Tibial artery (tissue), 4 donors: ENCODE results near the gene CDH18.

Experiments
- DNase-seq, 2 donors: peaks; one replicate each; pipeline ENCODE4 v3.0.0-alpha.2; 2019
- H3K27ac ChIP-seq, 2 donors: fragments of 200-600 bp; sonication (generic) in 1 of 2; 1 replicate in 1 of 2; 2 replicates in 1 of 2; pipeline ENCODE4 v1.5.1; 2018 to 2019; ENCODE audit warnings: mild to moderate bottlenecking in 1 of 2
- H3K27me3 ChIP-seq, 2 donors: fragments of 200-600 bp; sonication (generic) in 1 of 2; one replicate each; pipeline versions ENCODE4 v1.5.1 to v1.6.0; 2016 to 2019
- H3K36me3 ChIP-seq, 3 donors: fragments of 200-600 bp; sonication (generic) in 2 of 3; one replicate each; pipeline ENCODE4 v1.5.1; 2016 to 2019; ENCODE audit warnings: mild to moderate bottlenecking in 2 of 3
- H3K4me1 ChIP-seq, 4 donors: fragments of 200-600 bp; sonication (generic) in 2 of 4; 1 replicate in 3 of 4; 2 replicates in 1 of 4; pipeline ENCODE4 v1.5.1; 2016 to 2019
- H3K4me3 ChIP-seq, 2 donors: fragments of 200-600 bp; sonication (generic) in 1 of 2; 1 replicate in 1 of 2; 2 replicates in 1 of 2; pipeline ENCODE4 v1.5.1; 2018 to 2019; ENCODE audit warnings: mild to moderate bottlenecking in 2 of 2
- H3K9me3 ChIP-seq, 3 donors: fragments of 200-600 bp; sonication (generic) in 1 of 3; one replicate each; pipeline ENCODE4 v1.5.1; 2016 to 2019
- intact Hi-C: fragments of 100-400 bp; cut with DNase I; formaldehyde crosslinking; loops from one replicate; pipeline ENCODE4 v1.15.0; 2023; ENCODE audit warnings: low total_unique reads
- TF ChIP-seq, protein P1 (sequence below), 2 experiments: fragments of 200-600 bp in 1 of 2; fragments of 450-650 bp in 1 of 2; IDR thresholded peaks; one replicate each; pipeline ENCODE4 v1.5.1; 2017 to 2019; ENCODE audit warnings: antibody characterized with exemption in 2 of 2, mild to moderate bottlenecking in 1 of 2, moderate library complexity in 1 of 2

CDH18 gene

DNA sequence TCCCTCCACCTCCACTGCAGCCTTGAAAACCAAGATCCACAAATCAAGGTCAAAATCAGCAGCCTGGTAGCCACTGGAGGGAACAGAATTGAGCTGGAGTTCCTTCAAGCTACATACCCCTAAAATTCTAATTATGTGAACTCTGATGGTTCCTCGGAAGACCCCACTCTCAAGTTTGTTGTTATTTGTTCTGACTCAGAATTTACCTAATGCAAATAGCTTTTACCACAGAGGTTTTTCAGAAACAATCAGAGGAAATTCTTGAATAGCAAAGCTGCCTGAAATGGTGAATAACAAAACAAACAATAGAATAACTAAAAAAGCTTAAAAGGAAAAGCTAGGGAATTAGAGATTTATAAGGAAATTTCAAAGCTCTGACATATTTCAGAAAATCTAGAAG, 220.0 kb downstream of the CDH18 start:
- H3K4me1 ChIP-seq: no peaks in the 10 kb centered on the region
- H3K36me3 ChIP-seq: no peaks in the 10 kb centered on the region
- H3K9me3 ChIP-seq: no peaks in the 10 kb centered on the region
- intact Hi-C loops: no loop called here
- TF ChIP-seq, protein P1, sequence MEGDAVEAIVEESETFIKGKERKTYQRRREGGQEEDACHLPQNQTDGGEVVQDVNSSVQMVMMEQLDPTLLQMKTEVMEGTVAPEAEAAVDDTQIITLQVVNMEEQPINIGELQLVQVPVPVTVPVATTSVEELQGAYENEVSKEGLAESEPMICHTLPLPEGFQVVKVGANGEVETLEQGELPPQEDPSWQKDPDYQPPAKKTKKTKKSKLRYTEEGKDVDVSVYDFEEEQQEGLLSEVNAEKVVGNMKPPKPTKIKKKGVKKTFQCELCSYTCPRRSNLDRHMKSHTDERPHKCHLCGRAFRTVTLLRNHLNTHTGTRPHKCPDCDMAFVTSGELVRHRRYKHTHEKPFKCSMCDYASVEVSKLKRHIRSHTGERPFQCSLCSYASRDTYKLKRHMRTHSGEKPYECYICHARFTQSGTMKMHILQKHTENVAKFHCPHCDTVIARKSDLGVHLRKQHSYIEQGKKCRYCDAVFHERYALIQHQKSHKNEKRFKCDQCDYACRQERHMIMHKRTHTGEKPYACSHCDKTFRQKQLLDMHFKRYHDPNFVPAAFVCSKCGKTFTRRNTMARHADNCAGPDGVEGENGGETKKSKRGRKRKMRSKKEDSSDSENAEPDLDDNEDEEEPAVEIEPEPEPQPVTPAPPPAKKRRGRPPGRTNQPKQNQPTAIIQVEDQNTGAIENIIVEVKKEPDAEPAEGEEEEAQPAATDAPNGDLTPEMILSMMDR (IDR thresholded peaks at IDR 0.05): no peak
- H3K27ac ChIP-seq: no peak overlapping the region
- DNase-seq: no peak
- H3K27me3 ChIP-seq: no peaks in the 10 kb centered on the region
- H3K4me3 ChIP-seq: no peak overlapping the region

DNA sequence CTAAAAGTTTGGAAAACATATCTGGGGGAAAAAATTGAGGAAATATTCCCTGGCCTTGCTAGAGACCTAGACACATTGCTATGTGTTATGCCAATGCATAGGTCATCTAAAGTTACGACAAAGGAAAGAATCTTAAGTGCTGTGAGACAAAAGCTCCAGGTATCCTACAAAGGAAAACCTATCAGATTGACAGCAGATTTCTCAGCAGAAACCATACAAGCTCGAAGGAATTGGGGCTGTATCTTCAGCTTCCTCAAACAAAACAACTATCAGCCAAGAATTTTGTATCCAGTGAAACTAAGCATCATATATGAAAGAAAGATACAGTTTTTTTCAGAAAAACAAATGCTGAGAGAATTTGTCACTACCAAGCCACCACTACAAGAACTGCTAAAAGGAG, 234.4 kb downstream of the CDH18 start:
- H3K27me3 ChIP-seq: no peaks in the 10 kb centered on the region
- TF ChIP-seq, protein P1 (IDR thresholded peaks at IDR 0.05): no peak
- intact Hi-C loops: no loop called here
- no peaks in the 10 kb centered on the region for H3K4me1 ChIP-seq
- DNase-seq: no peak
- no peaks in the 10 kb centered on the region for H3K9me3 ChIP-seq
- H3K27ac ChIP-seq: no peak overlapping the region
- no peak overlapping the region for H3K4me3 ChIP-seq
- no peaks in the 10 kb centered on the region for H3K36me3 ChIP-seq

GRCh38 chr5:19751326-19751725, 236.7 kb downstream of the CDH18 start:
- no peaks in the 10 kb centered on the region for H3K27me3 ChIP-seq
- intact Hi-C loops: no loop called here
- no peak overlapping the region for H3K4me3 ChIP-seq
- no peak for DNase-seq
- no peaks in the 10 kb centered on the region for H3K9me3 ChIP-seq
- TF ChIP-seq, protein P1 (IDR thresholded peaks at IDR 0.05): no peak
- H3K27ac ChIP-seq: no peak overlapping the region
- no peaks in the 10 kb centered on the region for H3K36me3 ChIP-seq
- no peaks in the 10 kb centered on the region for H3K4me1 ChIP-seq

DNA sequence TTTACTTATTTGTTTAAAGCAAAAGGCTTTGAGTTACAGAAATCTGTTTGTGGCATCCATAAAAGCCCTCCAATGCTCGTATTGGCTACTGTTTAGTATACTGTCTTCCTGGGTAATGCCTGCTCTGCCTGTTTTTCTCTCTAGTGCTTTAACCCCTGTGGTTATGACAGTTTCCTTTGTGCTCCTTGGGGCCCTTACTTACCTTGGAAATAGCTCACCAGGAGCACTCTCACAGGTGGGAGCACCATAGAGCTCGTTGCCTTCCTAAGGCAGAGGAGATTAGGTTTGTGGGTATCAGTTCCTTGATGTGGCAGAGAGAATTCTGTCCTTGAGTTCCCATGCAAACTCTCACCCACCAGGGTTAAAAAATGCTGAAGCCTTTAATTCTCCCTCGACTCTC, 242.8 kb downstream of the CDH18 start:
- DNase-seq: no peak
- Histone ChIP-seq H3K27me3 (no peaks in the 10 kb centered on the region), H3K9me3 (no peaks in the 10 kb centered on the region), H3K4me3 (no peak overlapping the region), H3K36me3 (no peaks in the 10 kb centered on the region), H3K27ac (no peak overlapping the region), H3K4me1 (no peaks in the 10 kb centered on the region)
- TF ChIP-seq, protein P1 (IDR thresholded peaks at IDR 0.05): no peak
- intact Hi-C loops: no loop called here

GRCh38 chr5:19739671-19740070, 248.3 kb downstream of the CDH18 start:
- Histone ChIP-seq H3K4me1 (no peaks in the 10 kb centered on the region), H3K27ac (no peak overlapping the region), H3K36me3 (no peaks in the 10 kb centered on the region), H3K4me3 (no peak overlapping the region), H3K27me3 (no peaks in the 10 kb centered on the region), H3K9me3 (no peaks in the 10 kb centered on the region)
- intact Hi-C loops: no loop called here
- TF ChIP-seq, protein P1 (IDR thresholded peaks at IDR 0.05): no peak
- no peak for DNase-seq

- no peak for DNase-seq
- no peaks in the 10 kb centered on the region for H3K27me3 ChIP-seq
- H3K4me1 ChIP-seq: no peaks in the 10 kb centered on the region
- no peaks in the 10 kb centered on the region for H3K9me3 ChIP-seq
- intact Hi-C loops: no loop called here
- H3K4me3 ChIP-seq: no peak overlapping the region
- H3K27ac ChIP-seq: no peak overlapping the region
- TF ChIP-seq, protein P1 (IDR thresholded peaks at IDR 0.05): no peak
- no peaks in the 10 kb centered on the region for H3K36me3 ChIP-seq
Observed at GRCh38 chr5:19734776-19735175, 253.2 kb downstream of the CDH18 start.
